ENCODE results near the gene RASGRP4.

The RASGRP4 gene

DNA sequence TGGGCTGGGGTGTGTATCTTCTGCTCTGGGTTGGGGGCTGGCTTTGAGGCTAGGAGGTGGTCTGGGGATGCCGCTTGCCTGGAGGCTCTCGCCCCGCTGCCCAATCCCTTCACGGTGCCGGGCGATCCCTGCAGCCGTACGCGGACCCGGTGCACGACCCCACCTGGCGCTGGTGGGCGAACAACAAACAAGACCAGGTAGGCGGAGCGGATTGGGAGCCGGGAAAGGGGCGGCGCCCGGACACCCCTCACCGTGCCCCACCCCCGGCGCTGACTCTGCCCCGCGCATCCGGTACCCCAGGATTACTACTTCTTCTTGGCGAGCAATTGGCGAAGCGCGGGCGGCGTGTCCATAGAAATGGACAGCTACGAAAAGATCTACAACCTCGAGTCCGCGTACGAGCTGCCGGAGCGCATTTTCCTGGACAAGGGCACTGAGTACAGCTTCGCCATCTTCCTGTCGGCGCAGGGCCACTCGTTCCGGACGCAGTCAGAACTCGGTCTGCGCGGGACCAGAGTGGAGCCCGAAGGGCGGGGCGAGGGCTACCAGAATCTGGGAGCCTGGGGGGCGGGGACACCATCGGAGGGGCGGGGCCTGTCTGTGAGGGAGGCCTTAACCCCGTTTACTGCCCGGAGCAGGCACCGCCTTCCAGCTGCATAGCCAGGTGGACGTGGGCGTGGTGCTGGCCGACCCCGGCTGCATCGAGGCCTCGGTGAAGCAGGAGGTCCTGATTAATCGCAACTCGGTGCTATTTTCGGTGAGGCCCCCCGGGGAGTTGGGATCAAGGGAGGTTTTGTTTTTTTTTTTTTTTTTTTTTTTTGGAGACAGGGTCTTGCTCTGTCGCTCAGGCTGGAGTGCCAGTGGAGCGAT lies 63.7 kb downstream of the RASGRP4 start (continued):
- TF ChIP-seq ELK4 (IDR thresholded peaks at IDR 0.05; ENCODE audit: borderline replicate concordance, low read depth, low read length) (no peak), ZBTB7A (tag by site-specific recombination; IDR thresholded peaks at IDR 0.05; ENCODE audit: low read depth) (peak; percentile 90; the same call in 1 of the 2 replicates), KLF17 (tag by site-specific recombination; IDR thresholded peaks at IDR 0.05) (peak; percentile 50; the same call in 1 of the 2 replicates), YY2 (tag by site-specific recombination; IDR thresholded peaks at IDR 0.05) (no peak; the same call in 1 of the 2 replicates), ZNF202 (tag by site-specific recombination; IDR thresholded peaks at IDR 0.05; ENCODE audit: borderline replicate concordance) (no peak), ZNF433 (tag by site-specific recombination; IDR thresholded peaks at IDR 0.05; ENCODE audit: low read depth) (no peak), ZNF843 (tag by site-specific recombination; IDR thresholded peaks at IDR 0.05) (peak; percentile 33), ZBTB26 (tag by site-specific recombination; optimal IDR thresholded peaks at IDR 0.05) (peak; percentile 66), PRDM10 (tag by site-specific recombination; IDR thresholded peaks at IDR 0.05) (peak; percentile 86), ZNF791 (tag by site-specific recombination; IDR thresholded peaks at IDR 0.05) (no peak), MZF1 (tag by site-specific recombination; IDR thresholded peaks at IDR 0.05; ENCODE audit: borderline replicate concordance) (no peak), MEIS1 (CRISPR knock-in tag; IDR thresholded peaks at IDR 0.05; ENCODE audit: borderline replicate concordance) (no peak), PATZ1 (tag by site-specific recombination; IDR thresholded peaks at IDR 0.05) (peak; percentile 94), ZNF548 (tag by site-specific recombination; IDR thresholded peaks at IDR 0.05) (no peak), BCL6B (tag by site-specific recombination; IDR thresholded peaks at IDR 0.05) (no peak), IKZF3 (tag by site-specific recombination; IDR thresholded peaks at IDR 0.05) (peak; percentile 41; the same call in 1 of the 2 replicates), SP7 (tag by site-specific recombination; IDR thresholded peaks at IDR 0.05) (peak; percentile 77)
- TF ChIP-seq, protein P1, sequence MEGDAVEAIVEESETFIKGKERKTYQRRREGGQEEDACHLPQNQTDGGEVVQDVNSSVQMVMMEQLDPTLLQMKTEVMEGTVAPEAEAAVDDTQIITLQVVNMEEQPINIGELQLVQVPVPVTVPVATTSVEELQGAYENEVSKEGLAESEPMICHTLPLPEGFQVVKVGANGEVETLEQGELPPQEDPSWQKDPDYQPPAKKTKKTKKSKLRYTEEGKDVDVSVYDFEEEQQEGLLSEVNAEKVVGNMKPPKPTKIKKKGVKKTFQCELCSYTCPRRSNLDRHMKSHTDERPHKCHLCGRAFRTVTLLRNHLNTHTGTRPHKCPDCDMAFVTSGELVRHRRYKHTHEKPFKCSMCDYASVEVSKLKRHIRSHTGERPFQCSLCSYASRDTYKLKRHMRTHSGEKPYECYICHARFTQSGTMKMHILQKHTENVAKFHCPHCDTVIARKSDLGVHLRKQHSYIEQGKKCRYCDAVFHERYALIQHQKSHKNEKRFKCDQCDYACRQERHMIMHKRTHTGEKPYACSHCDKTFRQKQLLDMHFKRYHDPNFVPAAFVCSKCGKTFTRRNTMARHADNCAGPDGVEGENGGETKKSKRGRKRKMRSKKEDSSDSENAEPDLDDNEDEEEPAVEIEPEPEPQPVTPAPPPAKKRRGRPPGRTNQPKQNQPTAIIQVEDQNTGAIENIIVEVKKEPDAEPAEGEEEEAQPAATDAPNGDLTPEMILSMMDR (tag by site-specific recombination; IDR thresholded peaks at IDR 0.05) = no peak; the same call in 1 of the 2 replicates
- TF ChIP-seq, protein P2, sequence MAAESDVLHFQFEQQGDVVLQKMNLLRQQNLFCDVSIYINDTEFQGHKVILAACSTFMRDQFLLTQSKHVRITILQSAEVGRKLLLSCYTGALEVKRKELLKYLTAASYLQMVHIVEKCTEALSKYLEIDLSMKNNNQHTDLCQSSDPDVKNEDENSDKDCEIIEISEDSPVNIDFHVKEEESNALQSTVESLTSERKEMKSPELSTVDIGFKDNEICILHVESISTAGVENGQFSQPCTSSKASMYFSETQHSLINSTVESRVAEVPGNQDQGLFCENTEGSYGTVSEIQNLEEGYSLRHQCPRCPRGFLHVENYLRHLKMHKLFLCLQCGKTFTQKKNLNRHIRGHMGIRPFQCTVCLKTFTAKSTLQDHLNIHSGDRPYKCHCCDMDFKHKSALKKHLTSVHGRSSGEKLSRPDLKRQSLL (tag by site-specific recombination; IDR thresholded peaks at IDR 0.05) = no peak
- TF ChIP-seq, protein P3, sequence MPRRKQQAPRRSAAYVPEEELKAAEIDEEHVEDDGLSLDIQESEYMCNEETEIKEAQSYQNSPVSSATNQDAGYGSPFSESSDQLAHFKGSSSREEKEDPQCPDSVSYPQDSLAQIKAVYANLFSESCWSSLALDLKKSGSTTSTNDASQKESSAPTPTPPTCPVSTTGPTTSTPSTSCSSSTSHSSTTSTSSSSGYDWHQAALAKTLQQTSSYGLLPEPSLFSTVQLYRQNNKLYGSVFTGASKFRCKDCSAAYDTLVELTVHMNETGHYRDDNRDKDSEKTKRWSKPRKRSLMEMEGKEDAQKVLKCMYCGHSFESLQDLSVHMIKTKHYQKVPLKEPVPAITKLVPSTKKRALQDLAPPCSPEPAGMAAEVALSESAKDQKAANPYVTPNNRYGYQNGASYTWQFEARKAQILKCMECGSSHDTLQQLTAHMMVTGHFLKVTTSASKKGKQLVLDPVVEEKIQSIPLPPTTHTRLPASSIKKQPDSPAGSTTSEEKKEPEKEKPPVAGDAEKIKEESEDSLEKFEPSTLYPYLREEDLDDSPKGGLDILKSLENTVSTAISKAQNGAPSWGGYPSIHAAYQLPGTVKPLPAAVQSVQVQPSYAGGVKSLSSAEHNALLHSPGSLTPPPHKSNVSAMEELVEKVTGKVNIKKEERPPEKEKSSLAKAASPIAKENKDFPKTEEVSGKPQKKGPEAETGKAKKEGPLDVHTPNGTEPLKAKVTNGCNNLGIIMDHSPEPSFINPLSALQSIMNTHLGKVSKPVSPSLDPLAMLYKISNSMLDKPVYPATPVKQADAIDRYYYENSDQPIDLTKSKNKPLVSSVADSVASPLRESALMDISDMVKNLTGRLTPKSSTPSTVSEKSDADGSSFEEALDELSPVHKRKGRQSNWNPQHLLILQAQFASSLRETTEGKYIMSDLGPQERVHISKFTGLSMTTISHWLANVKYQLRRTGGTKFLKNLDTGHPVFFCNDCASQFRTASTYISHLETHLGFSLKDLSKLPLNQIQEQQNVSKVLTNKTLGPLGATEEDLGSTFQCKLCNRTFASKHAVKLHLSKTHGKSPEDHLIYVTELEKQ (tag by site-specific recombination; IDR thresholded peaks at IDR 0.05; ENCODE audit: borderline replicate concordance) = no peak
